ENCODE data around the gene PRR14L. TPM values are rescaled to one million over a fixed set of nuclear protein-coding genes. Genes with fewer than 3 reads are reported as not detected.

The PRR14L gene
- total and polyA plus RNA-seq, 2 donors (not counting 3 experiments of a cell fraction or from before 2014, with no cell fraction given) = 13.1 to 53.8 TPM

- FAIRE-seq = no peak
- no peak overlapping the region for H3K27ac ChIP-seq (ENCODE audit: insufficient read depth, low read depth, low read length)
- BruUV-seq (replicated peaks) = no TSS peak
- H3K9ac ChIP-seq (replicated peaks; ENCODE audit: extremely low read depth, insufficient read depth, low read length) = no peak overlapping the region
- H3K9me1 ChIP-seq (replicated peaks; ENCODE audit: control insufficient read depth, extremely low read depth, insufficient read depth, low read length) = no peaks in the 10 kb centered on the region
- H3K4me1 ChIP-seq (ENCODE audit: control insufficient read depth, extremely low read depth, insufficient read depth, low read length) = peaks cover 20% of the 10 kb centered on the region
- no peak overlapping the region for H2AFZ ChIP-seq (ENCODE audit: low read depth, low read length)
- dilution Hi-C loops (cut with MboI; ENCODE audit: extremely low pct_ligation_motif_present, low sequenced_read_pairs) (loop anchor here (10.0 kb wide), 1 partner anchor 198 kb away; no protein-coding TSS in a partner anchor), intact Hi-C loops (cut with micrococcal nuclease) (no loop called here)
- peaks cover 10% of the 10 kb centered on the region for H3K79me2 ChIP-seq (ENCODE audit: control insufficient read depth, insufficient read depth, low read length)
- TF ChIP-seq JUN (IDR thresholded peaks at IDR 0.05; ENCODE audit: borderline replicate concordance, insufficient read depth, insufficient read length, low read depth) (no peak), GATA2 (IDR thresholded peaks at IDR 0.05; ENCODE audit: insufficient read depth, insufficient read length, low read depth, low read length) (no peak), MAX (IDR thresholded peaks at IDR 0.05; ENCODE audit: insufficient read depth, insufficient read length) (no peak), EZH2 (IDR thresholded peaks at IDR 0.05; ENCODE audit: borderline replicate concordance, low read depth, low read length, severe bottlenecking) (no peak), MYC (IDR thresholded peaks at IDR 0.05; ENCODE audit: low read depth, low read length) (no peak), POLR2AphosphoS5 (IDR thresholded peaks at IDR 0.05; ENCODE audit: insufficient read depth, low read depth, low read length) (no peak), CTCF (IDR thresholded peaks at IDR 0.05; ENCODE audit: extremely low read depth in 1 of 2, insufficient read depth in 1 of 2, low read depth in 1 of 2, low read length in 2 of 2) (no peak), POLR2A (IDR thresholded peaks at IDR 0.05; ENCODE audit: low read depth, low read length) (no peak), FOS (IDR thresholded peaks at IDR 0.05; ENCODE audit: borderline replicate concordance, insufficient read depth, low read length) (no peak)
- ChIA-PET POLR2A (no interaction called here), CTCF (no interaction called here)
- no peak for DNase-seq (ENCODE audit: low read depth, low spot score)
- H4K20me1 ChIP-seq (replicated peaks; ENCODE audit: control insufficient read depth, extremely low read depth, insufficient read depth, low read length) = no peaks in the 10 kb centered on the region
- no peaks in the 10 kb centered on the region for H3K27me3 ChIP-seq (ENCODE audit: control insufficient read depth in 2 of 2, insufficient read depth in 2 of 2, low read length in 2 of 2)
- no peak overlapping the region for H3K4me2 ChIP-seq (ENCODE audit: insufficient read depth, low read length)
- no peak overlapping the region for H3K4me3 ChIP-seq (replicated peaks in 1 of 3; ENCODE audit: insufficient read depth in 1 of 3, low read depth in 1 of 3, low read length in 3 of 3)
- H3K36me3 ChIP-seq (ENCODE audit: control insufficient read depth in 2 of 2, extremely low read depth in 1 of 2, insufficient read depth in 2 of 2, low read length in 2 of 2) = no peaks in the 10 kb centered on the region
- no peaks in the 10 kb centered on the region for H3K9me3 ChIP-seq (replicated peaks; ENCODE audit: control insufficient read depth, insufficient read depth, low read length)
Observed at GRCh38 chr22:31757265-31757664, 7.3 kb upstream of the PRR14L start.

Measured in endothelial cell of umbilical vein (primary cell).